GM19455 (cell line): ENCODE data around the gene RNF151.
"Not testable (repeated sequence)": the region's sequence is repeated elsewhere in the genome, so short reads cannot be mapped to it uniquely, and the experiment has no call there.

Experiments
- ATAC-seq: cut with Tn5 transposase; IDR thresholded peaks from one replicate; pipeline ENCODE4 v1.9.1; 2021; ENCODE audit not compliant: unreplicated experiment

Gene RNF151

GRCh38 chr16:2006317-2006716 is 39.7 kb downstream of the RNF151 start:
- ATAC-seq, result no peak

- no peak for ATAC-seq
Observed at GRCh38 chr16:2007081-2007836, 40.6 kb downstream of the RNF151 start.

GRCh38 chr16:2008009-2008526 is 41.4 kb downstream of the RNF151 start:
- no peak for ATAC-seq

- ATAC-seq, result no peak
Observed at GRCh38 chr16:2008631-2009163, 42.0 kb downstream of the RNF151 start.

- peak; percentile 53 for ATAC-seq
Observed at GRCh38 chr16:2009164-2009711, 42.6 kb downstream of the RNF151 start.

GRCh38 chr16:2009791-2010510 is 43.3 kb downstream of the RNF151 start, which contains the start of gene ZNF598:
Gene ZNF598, minus strand, starts transcription at chr16:2009821.
- peak; percentile 76 for ATAC-seq

GRCh38 chr16:2011726-2012125 is 45.1 kb downstream of the RNF151 start:
- ATAC-seq, result not testable (repeated sequence)

- ATAC-seq, result no peak
Observed at GRCh38 chr16:2013527-2013926, 46.9 kb downstream of the RNF151 start.

- ATAC-seq, result no peak
Observed at GRCh38 chr16:2015117-2015946, 48.7 kb downstream of the RNF151 start.

- ATAC-seq, result no peak
Observed at GRCh38 chr16:2015947-2016208, 49.2 kb downstream of the RNF151 start.

- no peak for ATAC-seq
Observed at GRCh38 chr16:2016407-2016922, 49.8 kb downstream of the RNF151 start.
